ENCODE measurements around the gene KRT74. TPM values are rescaled to one million over a fixed set of nuclear protein-coding genes. Genes with fewer than 3 reads are reported as not detected.

Gene KRT74
- total RNA-seq, 1 donor from 2014 or later, result not detected

DNA sequence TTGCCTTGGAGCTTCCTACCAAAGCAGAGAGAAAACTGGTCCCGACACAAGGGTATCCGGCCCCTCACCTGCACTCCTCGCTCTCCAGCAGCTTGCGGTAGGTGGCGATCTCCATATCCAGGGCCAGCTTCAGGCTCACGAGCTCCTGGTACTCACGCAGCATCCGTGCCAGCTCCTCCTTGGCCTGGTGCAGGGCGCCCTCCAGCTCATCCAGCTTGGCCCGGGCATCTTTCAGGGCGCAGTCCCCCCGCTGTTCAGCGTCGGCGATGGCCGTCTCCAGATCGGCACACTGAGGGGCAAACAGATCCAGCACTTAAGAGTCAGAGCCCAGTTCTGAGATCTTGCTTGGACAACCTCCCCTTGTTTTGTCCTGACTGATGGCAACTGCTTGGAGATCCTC, 13.9 kb upstream of the KRT74 start:
- Mint-ChIP-seq H3K9me3 (ENCODE audit: unreplicated experiment) (peaks cover 10% of the 10 kb centered on the region), H3K4me3 (ENCODE audit: unreplicated experiment) (no peak overlapping the region), H3K27ac (ENCODE audit: unreplicated experiment) (no peak overlapping the region), H3K36me3 (ENCODE audit: low read depth, unreplicated experiment) (peaks cover 10% of the 10 kb centered on the region), H3K4me1 (ENCODE audit: unreplicated experiment) (peaks cover 3% of the 10 kb centered on the region), H3K27me3 (ENCODE audit: unreplicated experiment) (peaks cover 8% of the 10 kb centered on the region)
- TF ChIP-seq, protein P1, sequence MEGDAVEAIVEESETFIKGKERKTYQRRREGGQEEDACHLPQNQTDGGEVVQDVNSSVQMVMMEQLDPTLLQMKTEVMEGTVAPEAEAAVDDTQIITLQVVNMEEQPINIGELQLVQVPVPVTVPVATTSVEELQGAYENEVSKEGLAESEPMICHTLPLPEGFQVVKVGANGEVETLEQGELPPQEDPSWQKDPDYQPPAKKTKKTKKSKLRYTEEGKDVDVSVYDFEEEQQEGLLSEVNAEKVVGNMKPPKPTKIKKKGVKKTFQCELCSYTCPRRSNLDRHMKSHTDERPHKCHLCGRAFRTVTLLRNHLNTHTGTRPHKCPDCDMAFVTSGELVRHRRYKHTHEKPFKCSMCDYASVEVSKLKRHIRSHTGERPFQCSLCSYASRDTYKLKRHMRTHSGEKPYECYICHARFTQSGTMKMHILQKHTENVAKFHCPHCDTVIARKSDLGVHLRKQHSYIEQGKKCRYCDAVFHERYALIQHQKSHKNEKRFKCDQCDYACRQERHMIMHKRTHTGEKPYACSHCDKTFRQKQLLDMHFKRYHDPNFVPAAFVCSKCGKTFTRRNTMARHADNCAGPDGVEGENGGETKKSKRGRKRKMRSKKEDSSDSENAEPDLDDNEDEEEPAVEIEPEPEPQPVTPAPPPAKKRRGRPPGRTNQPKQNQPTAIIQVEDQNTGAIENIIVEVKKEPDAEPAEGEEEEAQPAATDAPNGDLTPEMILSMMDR (IDR thresholded peaks at IDR 0.05; ENCODE audit: unreplicated experiment), result no peak
- DNase-seq (ENCODE audit: low spot score), result no peak

DNA sequence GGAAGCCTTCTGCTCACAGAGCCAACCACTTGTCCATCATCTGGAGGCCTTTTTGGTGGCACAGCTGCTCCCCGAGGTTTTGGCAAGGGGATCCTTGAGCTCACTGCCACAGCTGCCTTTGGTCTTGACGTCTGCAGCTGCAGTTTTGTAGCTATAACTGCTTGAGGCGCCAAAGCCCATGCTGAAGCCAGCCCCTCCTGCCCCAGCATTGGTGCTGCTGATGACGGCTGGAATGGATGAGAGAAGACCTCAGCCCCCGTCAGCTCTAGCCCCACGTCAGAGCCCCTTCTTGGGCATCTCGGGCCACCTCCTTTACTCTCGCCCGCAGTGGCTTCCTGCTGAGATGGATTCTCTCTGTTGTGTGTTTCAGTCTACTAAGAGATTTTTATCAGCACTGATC, 12.3 kb upstream of the KRT74 start:
- no peak for DNase-seq (ENCODE audit: low spot score)
- Mint-ChIP-seq H3K4me3 (ENCODE audit: unreplicated experiment) (no peak overlapping the region), H3K27ac (ENCODE audit: unreplicated experiment) (no peak overlapping the region), H3K4me1 (ENCODE audit: unreplicated experiment) (peaks cover 4% of the 10 kb centered on the region), H3K27me3 (ENCODE audit: unreplicated experiment) (peaks cover 3% of the 10 kb centered on the region), H3K9me3 (ENCODE audit: unreplicated experiment) (no peaks in the 10 kb centered on the region), H3K36me3 (ENCODE audit: low read depth, unreplicated experiment) (no peaks in the 10 kb centered on the region)
- TF ChIP-seq, protein P1 (IDR thresholded peaks at IDR 0.05; ENCODE audit: unreplicated experiment), result no peak

DNA sequence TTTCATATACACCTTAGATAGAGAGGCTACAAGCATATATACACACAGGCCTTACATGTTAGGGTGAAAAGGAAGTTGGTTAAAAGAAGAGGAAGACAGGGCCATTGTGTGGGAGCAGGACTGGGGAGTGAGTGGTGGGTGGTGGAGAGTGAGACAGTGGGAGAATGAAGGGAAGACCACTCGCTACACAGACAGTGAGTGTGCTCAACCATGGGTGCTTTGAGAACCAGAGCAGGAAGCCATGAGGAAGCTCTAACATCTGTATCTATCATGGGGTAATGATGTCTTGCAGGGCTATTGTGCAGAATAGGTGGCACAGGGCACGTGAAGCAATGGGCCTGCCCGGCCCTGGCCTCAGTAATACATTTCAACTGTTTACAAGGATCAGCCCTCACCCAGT, 11.4 kb upstream of the KRT74 start:
- no peaks in the 10 kb centered on the region for H3K9me3 Mint-ChIP-seq (ENCODE audit: unreplicated experiment)
- H3K4me1 Mint-ChIP-seq (ENCODE audit: unreplicated experiment), result peaks cover 8% of the 10 kb centered on the region
- no peak for DNase-seq (ENCODE audit: low spot score)
- no peak overlapping the region for H3K4me3 Mint-ChIP-seq (ENCODE audit: unreplicated experiment)
- no peak overlapping the region for H3K27ac Mint-ChIP-seq (ENCODE audit: unreplicated experiment)
- TF ChIP-seq, protein P1 (IDR thresholded peaks at IDR 0.05; ENCODE audit: unreplicated experiment), result no peak
- H3K36me3 Mint-ChIP-seq (ENCODE audit: low read depth, unreplicated experiment), result no peaks in the 10 kb centered on the region
- peaks cover 4% of the 10 kb centered on the region for H3K27me3 Mint-ChIP-seq (ENCODE audit: unreplicated experiment)

DNA sequence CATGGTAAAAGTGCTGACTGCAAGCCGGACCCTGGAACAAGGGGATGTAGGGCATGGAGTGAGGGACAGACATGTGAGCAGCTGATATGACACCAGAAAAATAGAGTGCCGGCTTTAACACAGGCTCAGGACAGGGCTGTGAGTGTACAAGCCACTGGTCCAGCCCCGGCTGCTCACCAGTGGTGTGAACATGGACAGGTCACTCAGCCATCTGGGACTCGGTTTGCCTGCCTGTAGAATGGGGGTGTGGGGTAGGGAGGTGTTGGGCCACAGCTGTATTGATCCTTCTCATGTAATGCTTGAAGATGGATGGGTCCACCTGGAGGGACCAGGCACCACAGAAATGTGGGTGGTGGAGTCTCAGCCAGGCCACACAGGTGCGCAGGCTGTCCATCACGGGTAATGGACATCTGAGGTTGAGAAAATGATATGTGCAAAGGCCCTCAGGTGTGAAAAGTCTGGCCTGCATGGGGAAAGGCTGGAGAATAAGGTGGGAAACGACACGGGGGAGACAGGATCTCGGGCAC, 10.6 kb upstream of the KRT74 start:
- no peak for DNase-seq (ENCODE audit: low spot score)
- H3K36me3 Mint-ChIP-seq (ENCODE audit: low read depth, unreplicated experiment), result no peaks in the 10 kb centered on the region
- H3K9me3 Mint-ChIP-seq (ENCODE audit: unreplicated experiment), result no peaks in the 10 kb centered on the region
- TF ChIP-seq, protein P1 (IDR thresholded peaks at IDR 0.05; ENCODE audit: unreplicated experiment), result no peak
- no peak overlapping the region for H3K4me3 Mint-ChIP-seq (ENCODE audit: unreplicated experiment)
- peaks cover 9% of the 10 kb centered on the region for H3K4me1 Mint-ChIP-seq (ENCODE audit: unreplicated experiment)
- no peak overlapping the region for H3K27ac Mint-ChIP-seq (ENCODE audit: unreplicated experiment)
- H3K27me3 Mint-ChIP-seq (ENCODE audit: unreplicated experiment), result peaks cover 4% of the 10 kb centered on the region

DNA sequence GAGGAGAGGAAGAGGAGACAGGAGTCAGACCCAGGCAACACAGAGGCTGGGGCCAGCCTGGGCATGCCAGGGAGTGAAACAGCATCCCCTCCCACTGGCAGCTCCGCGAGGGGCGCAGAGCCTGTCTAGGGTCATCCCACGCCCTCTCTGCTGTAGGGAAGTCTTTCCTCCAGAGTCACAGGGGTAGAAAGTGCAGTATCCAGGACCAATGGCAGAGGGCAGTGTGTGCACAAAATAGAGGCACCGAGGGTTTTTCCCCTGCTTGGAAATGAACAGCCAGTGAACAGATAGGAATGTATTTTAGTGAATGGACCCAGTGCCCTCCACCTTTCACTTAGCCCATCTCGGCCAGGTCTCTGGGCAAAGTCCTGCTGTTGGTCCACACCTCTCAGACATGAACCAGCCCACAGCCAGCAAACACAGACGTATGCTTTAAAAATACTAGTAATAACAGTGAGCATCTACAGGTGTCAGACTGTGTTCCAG, 9.4 kb upstream of the KRT74 start:
- peak; percentile 76 for DNase-seq (ENCODE audit: low spot score)

More for the DNA sequence above, 9.4 kb upstream of the KRT74 start:
- H3K27me3 Mint-ChIP-seq (ENCODE audit: unreplicated experiment), result peaks cover 4% of the 10 kb centered on the region
- H3K9me3 Mint-ChIP-seq (ENCODE audit: unreplicated experiment), result no peaks in the 10 kb centered on the region
- H3K36me3 Mint-ChIP-seq (ENCODE audit: low read depth, unreplicated experiment), result no peaks in the 10 kb centered on the region
- peaks cover 9% of the 10 kb centered on the region for H3K4me1 Mint-ChIP-seq (ENCODE audit: unreplicated experiment)
- TF ChIP-seq, protein P1 (IDR thresholded peaks at IDR 0.05; ENCODE audit: unreplicated experiment), result peak; percentile 67
- H3K27ac Mint-ChIP-seq (ENCODE audit: unreplicated experiment), result no peak overlapping the region
- no peak overlapping the region for H3K4me3 Mint-ChIP-seq (ENCODE audit: unreplicated experiment)

Measured in endothelial cell (in vitro differentiated cells).